GM12878 (cell line): Measurements from ENCODE around the gene NRBF2. TPM values are rescaled to one million over a fixed set of nuclear protein-coding genes. Genes with fewer than 3 reads are reported as not detected.

ENCODE experiments used
- ATAC-seq: fragments of 200-7000 bp; cut with Tn5 transposase; 3 replicates; pipeline ENCODE4 v1.9.1; 2020; ENCODE audit warnings: mild to moderate bottlenecking, moderate library complexity
- BruUV-seq: library from RNA; stranded (reverse); fragments of 400-500 nt; replicated peaks from 2 replicates; lab custom pipeline; 2021; lab: Mats Ljungman, UMichigan
- CTCF ChIA-PET: fragments of 300-600 bp; sonication (Branson Sonifier 250); formaldehyde crosslinking; extraction: SDS; loops from one replicate; lab custom pipeline; 2021; ENCODE audit warnings: inconsistent platforms; lab: Yijun Ruan, JAX
- POLR2A ChIA-PET: fragments of 350-600 bp; formaldehyde crosslinking; extraction: SDS; loops from one replicate; lab custom pipeline; 2021; ENCODE audit warnings: inconsistent platforms; lab: Charles Lee
- RAD21 ChIA-PET: fragments of 300-600 bp; sonication (Branson Sonifier 250); formaldehyde crosslinking; loops from one replicate; lab custom pipeline; 2023; ENCODE audit warnings: antibody characterized with exemption; ENCODE audit not compliant: unreplicated experiment; lab: Charles Lee
- SMC1A ChIA-PET: fragments of 300-600 bp; sonication (Branson Sonifier 250); formaldehyde crosslinking; loops from one replicate; lab custom pipeline; 2023; ENCODE audit not compliant: unreplicated experiment, uncharacterized antibody; lab: Charles Lee
- DNase-seq: peaks from one replicate; pipeline ENCODE4 v3.0.0-alpha.2; 2011; ENCODE audit warnings: low read depth, low spot score
- FAIRE-seq: peaks from 3 replicates; lab custom pipeline; 2011; peaks lifted over from hg19 to GRCh38; lab: Jason Lieb, UNC
- H2AFZ ChIP-seq: 2 replicates; pipeline ENCODE4 v1.6.0; 2011; ENCODE audit warnings: low read depth, low read length, control low read depth; ENCODE audit not compliant: control insufficient read depth
- H3K27ac ChIP-seq: 2 replicates; pipeline ENCODE4 v1.5.1; 2011; ENCODE audit warnings: control low read depth; ENCODE audit not compliant: control insufficient read depth, insufficient read depth
- H3K27me3 ChIP-seq, 2 experiments: replicated peaks in 1 of 2; 2 replicates each; pipeline versions ENCODE4 v1.6.0 to v1.6.1; 2011; ENCODE audit warnings: low read length in 1 of 2; ENCODE audit not compliant: control insufficient read depth in 2 of 2, insufficient read depth in 2 of 2
- H3K36me3 ChIP-seq, 2 experiments: 2 replicates each; pipeline ENCODE4 v1.5.1; 2011; ENCODE audit warnings: low read length in 1 of 2; ENCODE audit not compliant: control insufficient read depth in 2 of 2, insufficient read depth in 2 of 2
- H3K4me1 ChIP-seq: 2 replicates; pipeline ENCODE4 v1.6.1; 2011; ENCODE audit warnings: mild to moderate bottlenecking, low read length, moderate library complexity, mixed read lengths; ENCODE audit not compliant: control insufficient read depth, insufficient read depth
- H3K4me2 ChIP-seq: 2 replicates; pipeline ENCODE4 v1.6.0; 2011; ENCODE audit warnings: control low read depth; ENCODE audit not compliant: control insufficient read depth, insufficient read depth
- H3K4me3 ChIP-seq: fragments of 200-600 bp; sonication (generic); 2 replicates; pipeline ENCODE4 v1.5.1; 2016
- H3K79me2 ChIP-seq: 2 replicates; pipeline ENCODE4 v1.6.0; 2011; ENCODE audit warnings: low read length; ENCODE audit not compliant: control insufficient read depth, insufficient read depth
- H3K9ac ChIP-seq: 2 replicates; pipeline ENCODE4 v1.8.0; 2011; ENCODE audit warnings: low read length, control low read depth, mixed read lengths; ENCODE audit not compliant: control insufficient read depth, insufficient read depth
- H3K9me3 ChIP-seq: replicated peaks from 3 replicates; pipeline ENCODE4 v1.5.1; 2011; ENCODE audit warnings: mild to moderate bottlenecking, low read length; ENCODE audit not compliant: control insufficient read depth, insufficient read depth
- H4K20me1 ChIP-seq: 2 replicates; pipeline ENCODE4 v1.6.0; 2011; ENCODE audit not compliant: control insufficient read depth, insufficient read depth
- BHLHE40 ChIP-seq, 2 experiments: fragments of 450-650 bp in 1 of 2; IDR thresholded peaks; 2 replicates each; pipeline ENCODE4 v1.6.1; 2011 to 2017; ENCODE audit warnings: low read depth in 2 of 2, borderline replicate concordance in 1 of 2, improper control_type of control experiment in 1 of 2, low read length in 1 of 2, mild to moderate bottlenecking in 1 of 2
- CTCF ChIP-seq, 3 experiments: IDR thresholded peaks in 2 of 3; conservative IDR thresholded peaks in 1 of 3; 2 replicates each; pipeline ENCODE4 v1.5.1; 2011; ENCODE audit warnings: low read depth in 3 of 3, low read length in 3 of 3, mild to moderate bottlenecking in 3 of 3, control low read depth in 2 of 3, moderate library complexity in 2 of 3, inconsistent platforms in 1 of 3, mixed read lengths in 1 of 3; ENCODE audit not compliant: control insufficient read depth in 2 of 3, insufficient read depth in 1 of 3; ENCODE audit errors: extremely low read depth in 1 of 3
- IKZF2 ChIP-seq, 2 experiments: fragments of 450-650 bp; IDR thresholded peaks; 2 replicates each; pipeline ENCODE4 v1.6.1; 2017; ENCODE audit warnings: mild to moderate bottlenecking in 2 of 2, moderate library complexity in 2 of 2
- RAD21 ChIP-seq: IDR thresholded peaks from 2 replicates; pipeline ENCODE4 v1.6.1; 2011; ENCODE audit warnings: mild to moderate bottlenecking, low read depth, low read length, moderate library complexity; ENCODE audit not compliant: insufficient read depth
- RELB ChIP-seq: fragments of 450-650 bp; IDR thresholded peaks from 2 replicates; pipeline ENCODE4 v1.6.1; 2017; ENCODE audit warnings: low read depth, mild to moderate bottlenecking, moderate library complexity
- SMC3 ChIP-seq: IDR thresholded peaks from 2 replicates; pipeline ENCODE4 v1.6.1; 2011; ENCODE audit warnings: low read length, improper control_type of control experiment, borderline replicate concordance
- YY1 ChIP-seq: IDR thresholded peaks from 2 replicates; pipeline ENCODE4 v1.6.1; 2011; ENCODE audit warnings: low read depth, mild to moderate bottlenecking, low read length
- WGBS: methylation state at CpG from one replicate; pipeline ENCODE4 v1.1.6; 2016; ENCODE audit warnings: low lambda C conversion rate; ENCODE audit not compliant: insufficient replicate concordance, insufficient coverage; ENCODE audit errors: missing lambda C conversion rate; 5-methylcytosine and 5-hydroxymethylcytosine counted together
- in situ Hi-C: fragments of 300-500 bp; cut with MboI; formaldehyde crosslinking; loops from 9 replicates; pipeline ENCODE4 v1.14.3; 2018; ENCODE audit warnings: mixed read lengths
- intact Hi-C: fragments of 100-400 bp; cut with micrococcal nuclease; formaldehyde crosslinking; loops from one replicate; pipeline ENCODE4 v1.14.2; 2022; ENCODE audit not compliant: unreplicated experiment
- polyA plus RNA-seq, 11 experiments: library from polyadenylated mRNA; depleted of rRNA in 4 of 11; unstranded in 6 of 11; stranded (reverse) in 5 of 11; fragments of >200 nt; fragmentation: Nextera tagmentation in 4 of 11; fragmentation: Illumina TruSeq in 1 of 11; extraction: Ambion mirVana in 4 of 11; extraction: Trizol in 1 of 11; gene quantifications; 1 replicate in 1 of 11; 2 replicates in 10 of 11; pipeline versions ENCODE4 v1.2.1 to v1.2.3, GENCODE V29; 2011 to 2016; ENCODE audit warnings: inconsistent platforms in 2 of 11, missing spikeins in 2 of 11, low read depth in 1 of 11
- total RNA-seq, 4 experiments: library from RNA; depleted of rRNA in 3 of 4; stranded (reverse); fragments of >200 nt in 3 of 4; fragmentation: Illumina TruSeq in 1 of 4; extraction: Trizol in 1 of 4; gene quantifications; 2 replicates each; pipeline versions ENCODE4 v1.2.1 to v1.2.3, GENCODE V29; 2013 to 2021

NRBF2 gene
- total and polyA plus RNA-seq, 10 of the 15 experiments (the other 5 are each of a cell fraction or from before 2014, with no cell fraction given): 17.8 to 39.8 (median 27.7) TPM

DNA sequence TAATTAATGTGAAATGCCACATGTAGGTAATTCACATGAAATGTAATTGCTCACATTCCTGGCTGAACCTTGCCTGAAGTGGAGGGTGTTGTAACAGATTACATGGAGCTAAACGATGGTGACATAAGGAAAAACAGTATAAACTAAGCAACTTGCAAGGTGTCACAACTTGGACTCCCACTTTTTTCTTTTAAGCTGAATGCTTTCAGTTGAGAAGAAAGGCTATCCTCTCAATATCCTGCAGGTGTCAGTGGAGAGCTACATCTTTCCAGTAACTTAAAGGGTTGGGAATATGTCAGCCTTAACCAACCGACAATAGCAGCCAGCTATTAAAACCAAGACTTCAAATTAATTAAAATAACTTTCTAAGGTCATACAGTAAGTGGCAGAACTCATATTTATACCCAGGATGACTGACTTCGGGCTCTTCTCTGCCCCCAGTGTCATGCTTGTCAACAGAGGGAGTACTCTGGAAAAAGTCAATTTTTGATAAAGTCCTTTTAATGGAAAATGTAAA, 33.7 kb downstream of the NRBF2 start:
- H3K79me2 ChIP-seq: no peaks in the 10 kb centered on the region
- SMC1A ChIA-PET: interaction anchor here (0.6 to 7.5 kb wide), 59 partner anchors 9 to 927 kb away, joined by 3 to 264 read pairs (median 4); no protein-coding TSS in a partner anchor
- BruUV-seq: no TSS peak
- no peak overlapping the region for H3K4me2 ChIP-seq
- POLR2A ChIA-PET: interaction anchor here (0.6 to 1.6 kb wide), 4 partner anchors 96 to 553 kb away, joined by 5 to 8 read pairs (median 7); no protein-coding TSS in a partner anchor
- H2AFZ ChIP-seq: no peak overlapping the region
- no peak overlapping the region for H3K27ac ChIP-seq
- 1% methylated on average over 3 of the region's 3 CpGs for WGBS
- no peaks in the 10 kb centered on the region for H3K4me1 ChIP-seq
- H3K27me3 ChIP-seq: no peaks in the 10 kb centered on the region
- peaks cover 1 to 26% of the 10 kb centered on the region in 2 experiments for H3K36me3 ChIP-seq
- peak; percentile 78 for ATAC-seq
- intact Hi-C loops: loop anchor here (1.0 kb wide), 2 partner anchors 463 to 554 kb away; no protein-coding TSS in a partner anchor
- H3K9me3 ChIP-seq: no peaks in the 10 kb centered on the region
- H3K9ac ChIP-seq: no peak overlapping the region
- peak; percentile 33 for DNase-seq
- TF ChIP-seq YY1: peak; percentile 27; the same call in 1 of the 2 replicates
- peak; percentile 77 for TF ChIP-seq SMC3
- peak; percentile 80 for TF ChIP-seq RAD21
- 0 out of 4 replicates have a peak, but pooled peaks of 1 of the 2 experiments have one; percentile 11 for TF ChIP-seq BHLHE40 (IDR thresholded peaks at IDR 0.05; ENCODE audit: borderline replicate concordance in 1 of 2, low read depth in 2 of 2, low read length in 1 of 2)
- peak; percentile 63 to 72 (median 66) for TF ChIP-seq CTCF (IDR thresholded peaks at IDR 0.05 in 2 of 3, conservative IDR thresholded peaks at IDR 0.05 in 1 of 3; ENCODE audit: control insufficient read depth in 2 of 3, extremely low read depth in 1 of 3, insufficient read depth in 1 of 3, low read depth in 3 of 3, low read length in 3 of 3)
- no peak for TF ChIP-seq IKZF2 (IDR thresholded peaks at IDR 0.05)
- TF ChIP-seq RELB: no peak
- CTCF ChIA-PET: interaction anchor here (0.6 to 17.6 kb wide), 86 partner anchors 9 to 810 kb away, joined by 3 to 521 read pairs (median 4); partner anchors contain the start of genes JMJD1C and NRBF2
- in situ Hi-C loops: no loop called here
- H3K4me3 ChIP-seq: no peak overlapping the region
- no peaks in the 10 kb centered on the region for H4K20me1 ChIP-seq
- peak; percentile 76 for FAIRE-seq
- RAD21 ChIA-PET: interaction anchor here (0.6 to 10.2 kb wide), 41 partner anchors 10 to 729 kb away, joined by 3 to 241 read pairs (median 4); partner anchors contain the start of gene NRBF2
